OCI-LY7 (cell line): Measurements from ENCODE around the gene CELSR3.

ENCODE experiments used
- CTCF ChIP-seq: fragments of 200-600 bp; sonication (generic); conservative IDR thresholded peaks from 2 replicates; pipeline ENCODE4 v1.5.1; 2014; ENCODE audit warnings: mild to moderate bottlenecking, antibody characterized with exemption, low read length, moderate library complexity, mixed read lengths
- EZH2phosphoT487 ChIP-seq: fragments of 200-600 bp; sonication (generic); IDR thresholded peaks from 2 replicates; pipeline ENCODE4 v1.6.1; 2018; ENCODE audit warnings: low read depth, borderline replicate concordance, mild to moderate bottlenecking, mixed run types, antibody characterized with exemption, low read length, moderate library complexity, mixed read lengths

GRCh38 chr3:48684480-48685143, 21.9 kb upstream of the CELSR3 start:
- TF ChIP-seq CTCF = no peak
- no peak for TF ChIP-seq EZH2phosphoT487
